Measurements from ENCODE around the gene DPT.

Gene DPT

DNA sequence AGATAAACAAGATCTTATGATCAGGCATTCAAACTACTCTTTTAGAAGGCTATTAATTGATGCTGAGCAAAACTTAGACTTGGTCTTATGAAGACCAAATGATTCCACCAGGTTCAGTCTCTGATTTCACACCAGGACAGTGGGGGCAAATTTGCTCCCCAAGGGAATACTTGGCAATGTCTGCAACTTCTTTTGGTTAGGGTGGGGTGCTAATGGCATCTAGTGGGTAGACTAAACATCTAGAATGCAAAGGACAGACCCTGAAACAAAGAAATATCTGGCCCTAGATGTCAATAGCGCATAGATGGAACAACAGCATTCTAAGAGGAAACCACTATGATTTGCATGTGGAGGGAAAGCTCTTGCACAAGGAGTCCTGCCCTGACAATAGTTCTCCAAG, 30.6 kb downstream of the DPT start:
- DNase-seq (ENCODE audit: low read depth in 2 of 2): no peak

DNA sequence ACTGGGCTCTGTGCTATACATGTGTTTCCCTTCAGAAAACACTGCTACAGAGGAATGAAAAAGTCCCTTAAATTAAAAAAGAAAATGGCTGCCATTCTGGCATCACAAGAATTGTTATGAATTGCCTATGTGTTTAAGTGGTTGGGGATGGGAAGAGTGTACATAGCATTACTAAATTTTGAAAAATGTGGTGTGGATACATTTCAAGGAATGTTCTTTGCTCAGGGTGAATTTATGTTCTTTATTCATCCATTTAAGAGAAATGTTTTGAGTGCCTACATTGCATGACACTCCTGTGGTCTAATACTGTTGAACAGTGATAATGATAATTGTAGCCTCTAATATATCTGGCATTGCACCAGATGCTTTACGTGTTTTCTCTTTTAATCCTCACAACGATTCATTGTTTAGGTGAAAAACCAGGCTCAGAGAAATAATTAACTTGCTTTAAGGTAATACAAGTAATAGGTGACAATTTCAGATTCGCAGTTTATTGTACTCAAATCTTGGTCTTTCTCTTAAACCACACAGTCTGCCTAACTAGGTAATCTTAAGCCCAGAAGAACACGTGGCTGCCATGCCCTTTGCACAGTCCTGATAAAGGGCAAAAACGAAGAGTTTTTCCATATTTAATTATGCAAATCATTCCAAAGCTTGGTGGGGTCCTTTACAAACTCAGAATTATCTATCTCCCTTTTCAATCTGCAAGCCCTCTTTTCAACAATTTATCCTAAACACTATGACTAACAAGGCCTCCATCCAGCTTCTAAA, 31.5 kb downstream of the DPT start:
- DNase-seq (ENCODE audit: low read depth in 2 of 2): no peak

DNA sequence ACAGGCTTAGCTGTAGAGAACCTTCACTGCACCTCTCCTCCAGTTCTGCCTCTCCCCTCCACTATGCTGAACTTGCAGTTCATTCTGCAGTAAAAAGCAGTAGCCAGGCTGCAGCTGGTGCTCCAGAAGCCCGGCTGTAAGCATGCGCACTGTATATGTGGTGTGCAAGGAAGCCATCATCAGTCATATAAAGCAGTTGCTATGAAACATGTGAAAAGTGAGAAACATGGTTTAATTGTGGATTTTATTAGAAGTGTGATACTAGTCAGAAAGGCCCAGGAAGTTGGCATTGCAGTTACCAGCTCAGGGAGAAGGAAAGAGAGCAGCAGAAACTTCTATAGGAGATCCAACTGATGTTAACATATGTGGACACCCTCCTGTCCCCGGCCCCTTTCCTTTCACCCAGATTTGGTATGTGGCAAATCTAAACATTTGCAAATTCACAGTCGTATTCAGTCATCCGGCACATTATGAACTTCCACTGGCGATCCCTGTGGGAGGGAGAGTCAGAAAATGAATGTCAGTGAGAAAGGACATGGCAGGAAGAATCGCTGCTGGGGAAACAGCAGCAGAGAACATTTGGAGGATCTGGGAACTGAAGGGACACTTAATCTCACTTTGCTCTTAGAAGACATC, 32.8 kb downstream of the DPT start:
- no peak for DNase-seq (ENCODE audit: low read depth in 2 of 2)

DNA sequence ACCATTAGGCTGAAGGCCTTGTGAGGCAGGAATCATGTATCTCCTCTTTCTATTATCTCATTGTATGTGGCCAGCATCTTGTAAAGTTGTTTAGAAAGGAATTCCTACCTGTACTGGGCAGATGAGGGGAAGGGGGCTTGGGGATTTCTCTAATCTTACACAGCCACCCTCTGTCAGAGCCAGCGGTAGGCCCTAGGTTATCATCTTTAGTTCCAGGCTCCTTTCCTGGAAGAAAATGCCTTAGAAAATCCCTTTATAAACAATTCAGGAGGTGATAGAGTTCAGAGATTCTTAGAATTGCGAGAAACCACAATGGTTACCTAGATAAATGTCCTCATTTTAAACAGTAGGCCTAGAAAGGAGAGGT, 35.2 kb downstream of the DPT start:
- DNase-seq (ENCODE audit: low read depth in 2 of 2): no peak

DNA sequence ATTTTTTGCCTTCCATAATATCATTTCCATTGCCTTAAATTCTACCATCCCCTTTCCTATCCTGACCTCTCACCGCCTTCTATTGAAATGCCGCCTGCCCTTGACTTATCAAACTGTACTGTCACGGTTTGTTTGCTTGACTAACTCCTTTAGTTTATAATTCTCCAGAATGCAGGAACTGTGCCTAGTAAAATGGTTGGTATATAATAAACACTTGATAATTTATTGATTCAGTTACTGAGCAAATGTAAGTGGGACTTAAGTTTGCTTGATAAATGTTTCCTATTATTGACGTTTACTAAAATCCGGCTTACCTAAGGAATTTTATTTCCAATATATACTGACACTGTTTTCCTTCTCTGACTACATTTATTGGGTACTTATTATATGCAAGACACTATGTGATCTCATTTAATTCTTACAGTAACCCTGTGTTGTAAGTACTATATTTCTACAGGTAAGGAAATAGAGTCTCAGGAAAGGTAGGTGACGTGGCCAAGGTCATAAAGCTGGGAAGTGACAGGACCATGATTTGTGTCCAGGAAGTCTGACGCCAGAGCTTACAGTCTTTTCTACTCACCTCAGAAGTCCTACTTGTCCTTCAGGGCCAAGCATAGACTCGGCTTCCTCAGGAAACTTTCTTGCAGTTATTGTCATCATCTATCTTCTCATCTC, 35.7 kb downstream of the DPT start:
- DNase-seq (ENCODE audit: low read depth in 2 of 2): no peak

DNA sequence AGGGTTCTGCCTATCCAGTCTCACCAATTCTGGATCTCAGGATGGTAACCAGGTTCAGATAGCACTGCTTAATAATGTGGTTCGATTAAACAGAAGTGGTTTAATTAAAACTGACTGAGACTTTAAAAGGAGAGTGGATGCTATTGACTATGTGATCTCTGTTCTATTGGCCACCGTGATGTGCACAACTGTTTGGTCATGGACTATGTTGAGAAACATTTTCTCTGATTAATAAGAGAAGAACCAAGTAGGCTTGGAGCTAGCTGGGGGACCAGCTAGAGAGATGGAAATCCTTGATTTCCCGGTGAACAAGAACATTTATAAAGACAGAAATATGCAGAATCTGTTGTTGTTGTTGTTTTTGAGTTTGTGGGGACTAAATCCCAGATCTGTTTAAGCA, 36.5 kb downstream of the DPT start:
- no peak for DNase-seq (ENCODE audit: low read depth in 2 of 2)

DNA sequence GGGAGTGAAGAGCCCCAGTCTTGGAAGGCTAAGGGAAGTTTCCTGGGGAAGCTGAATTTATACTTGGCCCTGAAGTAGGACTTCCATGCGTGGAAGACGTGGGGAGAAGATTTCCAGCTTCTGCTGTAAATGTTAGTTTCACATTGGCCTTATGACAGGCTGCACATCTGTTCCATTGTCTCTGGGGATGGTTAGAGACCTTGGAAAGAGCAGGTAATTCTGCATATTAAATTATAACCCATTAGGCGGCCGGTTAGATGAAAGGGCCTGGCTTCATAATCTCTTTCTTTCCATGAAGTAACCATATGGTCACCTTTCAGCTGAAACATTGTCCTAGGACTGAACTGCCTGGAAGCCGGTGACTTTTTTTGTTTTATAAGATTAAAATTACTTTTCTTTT, 37.5 kb downstream of the DPT start:
- DNase-seq (ENCODE audit: low read depth in 2 of 2): no peak

DNA sequence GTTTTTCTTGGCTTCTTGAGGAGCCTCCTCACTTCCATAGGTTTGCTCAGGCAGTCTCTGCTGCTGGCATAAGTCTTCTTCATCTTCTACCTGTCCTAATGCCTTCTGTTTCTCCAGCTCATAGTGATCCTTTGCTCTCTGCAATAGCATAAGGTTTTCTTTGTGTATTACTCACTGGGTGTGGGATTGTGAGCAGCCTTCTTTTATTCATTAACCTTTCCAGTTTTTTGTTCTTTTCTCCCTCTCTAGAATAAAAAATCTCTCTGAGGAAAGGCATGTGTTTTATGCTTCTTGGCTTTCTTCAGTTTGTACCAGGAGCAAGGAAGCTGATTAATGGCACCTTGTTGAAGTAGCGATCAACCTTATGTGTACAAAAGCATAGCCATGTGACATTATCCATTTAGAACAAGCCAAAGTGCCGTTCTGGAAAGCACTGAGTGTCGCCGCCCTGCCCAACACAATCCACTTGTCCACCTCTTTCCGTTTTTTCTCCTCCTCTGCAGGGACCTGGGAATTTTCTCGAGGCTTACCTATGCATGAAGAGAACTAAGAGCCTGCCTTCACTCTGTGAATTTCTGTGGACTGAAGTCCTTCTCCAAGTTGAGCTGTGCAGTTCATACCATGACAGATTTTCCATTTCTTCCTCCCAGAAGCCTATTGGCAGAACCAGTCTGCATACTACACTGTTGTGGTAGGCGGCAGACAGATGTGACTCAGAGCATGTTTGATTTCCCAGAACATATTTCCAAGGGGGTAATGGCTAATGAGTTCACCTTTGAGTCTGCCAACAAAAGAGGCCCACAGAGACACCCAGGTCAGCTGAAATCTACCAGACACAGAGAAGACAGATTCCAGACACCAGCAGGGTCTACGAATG, 39.0 kb downstream of the DPT start:
- DNase-seq (ENCODE audit: low read depth in 2 of 2): no peak

DNA sequence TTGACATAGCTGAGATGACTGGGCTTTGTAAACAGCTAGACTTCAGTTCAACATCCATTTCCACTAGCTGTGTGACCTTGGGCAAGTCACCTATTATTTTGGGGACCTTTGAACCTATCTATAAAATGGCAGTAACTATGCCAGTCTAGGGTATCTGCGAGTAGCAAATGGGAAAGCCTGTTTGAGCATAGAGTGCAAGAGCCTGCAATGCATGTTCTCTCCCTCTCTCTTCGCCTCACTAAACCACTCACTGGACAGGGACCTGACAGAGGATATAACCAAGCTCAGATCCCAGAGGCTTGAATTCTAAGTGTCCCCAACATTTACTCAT, 39.7 kb downstream of the DPT start:
- no peak for DNase-seq (ENCODE audit: low read depth in 2 of 2)

DNA sequence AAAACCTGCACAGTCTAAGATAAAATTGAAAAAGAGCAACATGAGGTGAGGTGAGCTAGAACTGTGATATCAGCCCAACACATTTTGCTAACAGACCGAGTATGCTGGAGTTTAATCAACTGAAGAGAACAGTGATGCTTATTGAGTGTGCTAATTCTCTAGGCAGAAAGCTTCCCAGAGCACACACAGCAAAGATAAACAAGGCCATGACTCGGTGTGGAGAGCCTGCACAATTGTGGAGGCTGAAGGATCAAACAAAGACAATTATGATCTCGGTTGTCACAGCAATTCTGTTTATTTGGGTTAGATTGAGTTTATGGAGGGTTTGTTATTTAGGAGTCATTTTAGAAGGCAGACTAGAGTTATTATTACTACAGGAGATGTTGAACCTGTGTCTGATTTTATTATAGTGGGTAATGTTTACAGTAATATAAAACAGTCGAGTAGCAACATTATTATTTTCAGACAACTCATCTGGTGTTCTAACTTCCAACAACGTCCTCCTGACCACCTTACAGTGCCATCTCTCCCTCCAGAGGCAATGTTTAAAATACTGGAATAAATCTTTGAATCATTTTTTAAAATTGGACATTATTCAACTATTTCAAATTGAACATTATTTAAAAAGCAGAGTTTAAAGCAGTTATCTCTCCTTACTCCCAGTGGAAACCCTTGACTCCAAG, 40.2 kb downstream of the DPT start:
- DNase-seq (ENCODE audit: low read depth in 2 of 2): no peak

DNA sequence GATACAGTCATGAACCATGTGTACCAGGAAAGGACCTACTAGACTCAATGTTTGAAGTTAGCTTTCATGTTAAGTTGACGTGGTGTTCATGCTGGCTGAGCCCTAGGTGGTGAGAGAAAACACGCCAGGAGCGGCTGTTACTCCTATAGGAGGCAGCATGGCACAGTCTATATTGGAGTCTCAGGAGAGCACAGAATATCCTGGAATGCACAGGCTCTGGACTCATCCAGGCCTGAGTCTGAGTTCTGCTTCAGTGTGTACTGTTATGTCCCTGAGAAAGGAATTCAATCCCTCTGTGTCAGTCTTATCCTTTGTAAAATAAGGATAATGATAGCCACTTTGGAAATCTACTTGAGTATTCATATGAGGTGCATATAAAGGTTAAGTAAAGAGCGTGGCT, 41.2 kb downstream of the DPT start:
- DNase-seq (ENCODE audit: low read depth in 2 of 2): no peak

DNA sequence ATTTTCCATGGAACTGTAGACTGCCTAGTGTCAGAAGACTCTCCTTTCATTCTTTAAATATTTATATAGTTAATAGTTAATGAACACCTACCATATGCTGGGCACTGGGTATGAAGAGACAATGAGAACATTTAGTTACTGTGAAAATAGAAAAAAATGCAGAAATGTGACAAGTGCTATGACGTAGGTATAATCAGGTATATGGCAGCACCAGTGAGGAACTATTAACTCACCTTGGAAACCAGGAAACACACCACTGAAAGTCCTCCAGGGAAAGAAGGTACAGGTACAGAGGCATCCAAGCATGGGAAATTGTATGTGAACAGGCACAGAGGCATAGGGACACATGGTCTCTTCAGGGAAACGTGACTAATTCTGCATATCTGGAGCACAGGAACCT, 42.3 kb downstream of the DPT start:
- DNase-seq (ENCODE audit: low read depth in 2 of 2): no peak

DNA sequence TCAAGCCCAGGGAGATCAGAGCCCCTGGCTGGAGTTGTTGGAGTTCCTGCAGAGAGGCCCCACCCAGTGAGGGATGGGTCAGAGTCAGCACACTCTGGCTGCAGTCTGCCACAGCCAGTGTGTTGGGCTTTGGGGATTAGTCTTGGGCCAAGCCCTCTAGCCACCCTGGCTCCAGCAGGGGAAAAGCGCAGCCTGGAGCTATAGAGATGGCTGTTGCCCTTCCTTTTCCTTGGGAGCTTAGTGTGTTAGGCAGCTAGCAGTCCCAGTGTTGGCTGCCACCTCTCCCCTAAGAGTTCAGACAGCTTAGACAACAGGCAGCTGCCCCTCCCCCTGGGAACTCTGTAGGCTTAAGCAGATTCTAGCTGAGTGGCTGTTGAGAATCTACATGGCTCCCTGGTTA, 45.1 kb downstream of the DPT start:
- DNase-seq (ENCODE audit: low read depth in 2 of 2): no peak

DNA sequence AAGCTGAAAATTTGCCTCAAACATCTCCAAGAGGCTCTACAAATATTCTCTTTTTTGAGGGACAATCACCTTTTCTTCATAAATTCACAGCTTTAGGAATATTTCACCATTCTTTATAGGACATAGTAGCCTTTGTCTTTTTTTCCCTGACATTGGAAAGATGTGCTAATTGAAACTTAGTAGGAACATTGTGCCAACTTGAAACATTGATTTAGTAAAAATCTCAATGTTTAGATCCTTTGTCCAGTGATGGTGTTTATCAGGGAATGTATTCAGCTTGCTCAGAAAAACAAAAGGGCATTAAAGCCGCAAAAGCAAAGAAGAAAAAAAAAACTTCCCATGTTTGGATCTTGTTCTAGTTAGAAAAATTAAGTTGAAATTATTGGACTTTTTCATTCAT, 52.1 kb downstream of the DPT start:
- DNase-seq (ENCODE audit: low read depth in 2 of 2): no peak

DNA sequence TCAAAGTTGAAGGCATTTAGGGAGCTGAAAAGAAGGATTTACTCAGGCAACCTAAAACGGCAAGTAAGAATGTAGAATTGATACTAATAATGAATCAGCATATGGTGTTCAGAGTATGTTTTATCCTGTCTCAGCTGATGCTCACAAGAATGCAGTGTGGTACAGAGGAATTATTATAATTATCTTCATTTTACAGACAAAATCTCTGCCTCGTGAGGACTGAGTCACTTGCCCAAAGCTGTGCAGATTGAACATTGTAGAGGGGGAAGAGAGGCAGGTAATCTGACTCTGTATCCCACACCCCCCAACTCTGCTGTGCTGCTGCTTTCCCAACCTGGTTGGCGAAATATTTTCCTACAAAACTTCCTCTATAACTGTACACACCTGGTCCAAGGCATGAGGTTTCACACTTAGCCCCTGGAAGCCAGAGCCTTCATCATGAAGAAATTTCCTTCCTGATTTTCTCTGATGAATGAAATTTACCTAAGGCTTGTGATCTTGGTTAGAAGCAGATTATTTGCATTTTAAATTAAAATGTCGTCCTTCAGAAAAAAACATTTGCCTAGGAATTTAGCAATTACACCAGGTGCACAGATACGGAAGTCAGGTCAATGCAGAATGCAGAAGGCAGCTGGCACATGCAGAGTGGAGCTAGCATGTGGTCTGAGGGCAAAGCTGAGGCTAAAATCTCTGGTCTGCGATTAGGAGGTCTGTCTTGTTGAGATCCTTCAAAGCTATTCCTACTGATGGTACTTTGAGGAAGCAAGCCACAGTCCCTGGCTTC, 52.8 kb downstream of the DPT start:
- no peak for DNase-seq (ENCODE audit: low read depth in 2 of 2)

DNA sequence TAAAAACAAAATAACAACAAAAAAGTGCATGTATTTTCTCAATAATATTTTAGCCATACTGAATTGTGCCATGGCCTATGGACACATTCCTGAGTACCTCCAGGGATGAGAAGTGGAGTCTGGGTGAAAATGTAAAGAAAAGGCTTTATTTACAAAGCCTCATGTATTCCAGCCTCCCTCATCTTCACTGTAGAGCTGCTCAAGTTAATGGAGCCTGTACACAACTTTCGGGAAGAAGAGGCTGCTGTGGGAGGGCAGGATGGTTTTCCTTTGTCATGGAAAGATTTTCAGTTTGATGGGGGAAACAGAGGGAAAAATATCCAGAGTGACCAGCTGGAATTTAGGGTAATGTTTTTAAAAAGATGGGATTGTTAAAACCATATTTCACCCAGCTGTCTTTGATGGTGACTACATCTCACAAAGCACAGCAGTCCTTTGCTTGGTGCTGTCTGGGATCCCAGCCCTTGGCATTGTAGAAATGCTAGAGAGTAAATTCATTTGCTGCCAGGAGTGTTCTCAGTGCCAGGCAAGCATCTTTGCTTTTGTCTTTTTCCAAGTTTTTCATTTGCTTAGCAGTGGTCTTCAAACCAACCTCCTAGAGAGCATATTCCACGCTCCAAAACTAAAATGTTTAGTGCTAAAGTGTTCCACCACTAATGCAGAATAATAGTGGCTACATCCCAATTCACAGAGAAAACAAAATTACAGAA, 54.9 kb downstream of the DPT start:
- DNase-seq (ENCODE audit: low read depth in 2 of 2): no peak

DNA sequence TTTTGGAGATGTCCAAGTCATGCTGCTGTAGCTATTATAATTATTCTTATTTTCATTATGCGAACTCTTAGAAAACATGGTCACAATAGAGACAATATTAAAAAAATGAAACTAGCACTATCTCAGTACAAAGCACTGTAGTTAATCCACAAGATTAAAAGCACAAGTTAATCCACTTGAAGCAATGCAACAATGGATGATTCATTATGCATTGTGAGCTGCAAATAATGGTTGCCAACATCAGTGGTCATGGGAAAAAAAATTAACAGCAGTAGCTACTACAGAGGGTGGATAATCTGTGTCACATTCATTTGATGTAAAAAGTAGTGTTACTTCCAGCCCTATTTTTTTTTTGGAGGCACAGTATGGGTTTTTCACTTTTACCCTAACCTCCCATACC, 56.7 kb downstream of the DPT start:
- no peak for DNase-seq (ENCODE audit: low read depth in 2 of 2)

DNA sequence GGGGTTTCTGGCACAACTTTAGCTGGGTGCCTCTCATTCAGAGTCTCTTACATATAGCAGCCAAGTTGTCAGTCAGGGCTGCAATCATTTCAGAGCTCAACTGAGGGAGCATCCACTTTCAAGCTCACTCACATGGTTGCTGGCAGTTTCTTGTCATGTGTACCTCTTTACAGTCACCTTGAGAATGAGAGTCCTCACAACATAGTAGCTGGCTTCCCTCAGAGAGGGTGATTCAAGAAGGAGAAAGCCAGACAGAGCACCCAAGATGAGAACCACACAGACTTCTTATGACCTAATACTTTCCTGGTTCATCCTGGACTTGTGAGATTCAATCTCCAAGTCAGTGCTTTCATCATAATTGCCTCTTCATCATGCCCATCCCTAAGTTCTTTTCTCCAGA, 57.2 kb downstream of the DPT start:
- DNase-seq (ENCODE audit: low read depth in 2 of 2): no peak

DNA sequence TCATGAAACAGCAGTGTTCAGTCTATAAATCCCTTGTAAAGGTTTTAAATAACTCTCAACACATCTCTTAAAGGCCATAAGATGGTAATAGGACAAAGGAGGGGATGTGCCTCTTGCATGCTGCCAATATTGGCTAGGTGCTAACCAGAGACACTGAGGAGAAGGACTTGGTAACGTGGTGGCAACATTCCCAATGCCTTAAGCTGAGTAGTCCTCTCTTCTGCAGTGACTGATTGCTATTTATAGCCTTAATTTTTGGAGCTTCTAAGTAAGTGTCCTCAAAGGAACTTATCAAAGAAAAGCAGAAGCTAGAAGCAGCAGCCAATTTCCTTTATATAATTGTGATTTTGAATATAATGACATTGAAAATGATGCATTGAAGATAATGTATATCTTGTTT, 63.0 kb downstream of the DPT start:
- no peak for DNase-seq (ENCODE audit: low read depth in 2 of 2)

DNA sequence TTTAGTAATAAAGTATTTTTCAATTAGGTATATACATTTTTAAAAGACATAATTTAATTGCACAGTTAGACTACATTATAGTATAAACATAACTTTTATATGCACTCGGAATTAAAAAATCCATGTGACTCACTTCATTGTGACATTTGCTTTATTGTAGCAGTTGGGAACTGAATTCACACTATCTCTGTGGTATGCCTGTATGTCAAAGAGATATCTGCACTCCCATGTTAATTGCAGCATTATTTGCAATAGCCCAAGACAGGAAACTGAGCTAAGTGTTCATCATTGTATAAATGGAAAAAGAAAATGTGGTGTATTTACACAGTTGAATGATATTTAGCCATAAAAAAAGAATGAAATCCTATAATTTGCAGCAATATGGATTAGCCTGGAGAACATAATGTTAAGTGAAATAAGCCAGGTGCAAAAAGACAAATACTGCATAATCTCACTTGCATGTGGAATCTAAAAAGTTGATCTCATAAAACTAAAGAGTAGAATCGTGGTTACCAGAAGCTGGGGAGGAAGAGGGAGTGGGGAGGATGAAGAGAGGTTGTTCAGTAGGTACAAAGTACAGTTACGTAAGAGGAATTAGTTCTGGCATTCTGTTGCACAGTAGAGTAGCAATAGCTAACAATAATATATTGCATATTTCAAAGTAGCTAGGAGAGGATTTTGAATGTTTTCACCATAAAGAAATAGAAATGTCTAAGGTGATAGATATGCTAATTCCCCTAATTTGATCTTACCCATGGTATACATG, 64.8 kb downstream of the DPT start:
- no peak for DNase-seq (ENCODE audit: low read depth in 2 of 2)
